Neural progenitor cell (in vitro differentiated cells): ENCODE data around the gene PIGM. TPM values are rescaled to one million over a fixed set of nuclear protein-coding genes. Genes with fewer than 3 reads are reported as not detected.

Source experiments
- DNase-seq: peaks from one replicate; pipeline ENCODE4 v3.0.0-alpha.2; 2016; ENCODE audit warnings: low spot score
- H2AFZ ChIP-seq: fragments of 200-600 bp; sonication (generic); replicated peaks from 2 replicates; pipeline ENCODE4 v1.6.1; 2016; ENCODE audit warnings: antibody characterized with exemption
- H3F3A ChIP-seq: fragments of 200-600 bp; sonication (generic); 2 replicates; pipeline ENCODE4 v1.6.1; 2016; ENCODE audit warnings: antibody characterized with exemption, low read depth
- H3K27ac ChIP-seq: fragments of 200-600 bp; sonication (generic); 2 replicates; pipeline ENCODE4 v1.5.1; 2016; ENCODE audit warnings: mild to moderate bottlenecking
- H3K27me3 ChIP-seq: fragments of 200-600 bp; sonication (generic); 2 replicates; pipeline ENCODE4 v1.6.1; 2016; ENCODE audit warnings: mild to moderate bottlenecking, moderate library complexity
- H3K36me3 ChIP-seq: fragments of 200-600 bp; sonication (generic); 2 replicates; pipeline ENCODE4 v1.5.1; 2016
- H3K4me1 ChIP-seq: fragments of 200-600 bp; sonication (generic); 2 replicates; pipeline ENCODE4 v1.6.1; 2016; ENCODE audit warnings: mixed run types
- H3K4me2 ChIP-seq: fragments of 200-600 bp; sonication (generic); 2 replicates; pipeline ENCODE4 v1.6.1; 2016
- H3K4me3 ChIP-seq: fragments of 200-600 bp; sonication (generic); 2 replicates; pipeline ENCODE4 v1.5.1; 2016
- H3K79me2 ChIP-seq: fragments of 200-600 bp; sonication (generic); 2 replicates; pipeline ENCODE4 v1.6.1; 2016; ENCODE audit warnings: low read depth
- H3K9ac ChIP-seq: fragments of 200-600 bp; sonication (generic); 2 replicates; pipeline ENCODE4 v1.6.1; 2016
- H3K9me3 ChIP-seq: fragments of 200-600 bp; sonication (generic); 2 replicates; pipeline ENCODE4 v1.5.1; 2016; ENCODE audit warnings: low read depth
- H4K20me1 ChIP-seq: fragments of 200-600 bp; sonication (generic); 2 replicates; pipeline ENCODE4 v1.6.1; 2016; ENCODE audit warnings: low read depth
- H3K27ac Mint-ChIP-seq: 3 replicates; pipeline ENCODE4 v1.8.0; 2021; ENCODE audit warnings: mixed read lengths
- H3K27me3 Mint-ChIP-seq: 2 replicates; pipeline ENCODE4 v1.8.0; 2022; ENCODE audit warnings: low read depth, mild to moderate bottlenecking, inconsistent platforms, moderate library complexity, mixed read lengths; ENCODE audit not compliant: insufficient read depth
- H3K36me3 Mint-ChIP-seq: 3 replicates; pipeline ENCODE4 v1.8.0; 2021; ENCODE audit warnings: mixed read lengths
- H3K4me1 Mint-ChIP-seq: 3 replicates; pipeline ENCODE4 v1.8.0; 2021; ENCODE audit warnings: mixed read lengths
- H3K4me3 Mint-ChIP-seq: 3 replicates; pipeline ENCODE4 v1.8.0; 2021; ENCODE audit warnings: mild to moderate bottlenecking, moderate library complexity, mixed read lengths
- H3K9me3 Mint-ChIP-seq: 3 replicates; pipeline ENCODE4 v1.8.0; 2020; ENCODE audit warnings: mixed read lengths
- CTCF ChIP-seq: fragments of 200-600 bp; sonication (generic); IDR thresholded peaks from 2 replicates; pipeline ENCODE4 v1.5.1; 2017; ENCODE audit warnings: antibody characterized with exemption, mild to moderate bottlenecking
- EZH2 ChIP-seq: fragments of 200-600 bp; sonication (generic); IDR thresholded peaks from 2 replicates; pipeline ENCODE4 v1.6.1; 2017; ENCODE audit warnings: antibody characterized with exemption, mild to moderate bottlenecking, moderate library complexity
- EZH2phosphoT487 ChIP-seq: fragments of 200-600 bp; sonication (generic); IDR thresholded peaks from 2 replicates; pipeline ENCODE4 v1.6.1; 2017; ENCODE audit warnings: antibody characterized with exemption
- total RNA-seq: library from RNA; depleted of rRNA; stranded (reverse); fragments of >200 nt; gene quantifications from 2 replicates; pipeline ENCODE4 v1.2.3, GENCODE V29; 2015; ENCODE audit warnings: low replicate concordance

The PIGM gene
- total RNA-seq, 1 donor from 2014 or later, result 7.1 TPM

GRCh38 chr1:160048335-160048734 lies 16.5 kb upstream of the PIGM start:
- peak overlapping the region; percentile 7 for H3K4me3 Mint-ChIP-seq
- no peak for DNase-seq
- peaks cover 32% of the 10 kb centered on the region for H3K4me1 Mint-ChIP-seq

GRCh38 chr1:160047111-160047991 lies 15.6 kb upstream of the PIGM start:
- no peaks in the 10 kb centered on the region for H3K36me3 Mint-ChIP-seq
- TF ChIP-seq EZH2, result no peak
- no peak for TF ChIP-seq EZH2phosphoT487
- no peak for TF ChIP-seq CTCF
- H3K4me3 Mint-ChIP-seq, result peak overlapping the region; percentile 2
- peaks cover 20% of the 10 kb centered on the region for H3K27me3 ChIP-seq
- H3K9me3 ChIP-seq, result no peaks in the 10 kb centered on the region
- peak overlapping the region; percentile 59 for H2AFZ ChIP-seq
- no peak overlapping the region for H3K27ac ChIP-seq
- H3K36me3 ChIP-seq, result no peaks in the 10 kb centered on the region
- DNase-seq, result no peak
- peaks cover 28% of the 10 kb centered on the region for H3K4me1 Mint-ChIP-seq
- peak overlapping the region; percentile 3 for H3K27ac Mint-ChIP-seq
- peaks cover 36% of the 10 kb centered on the region for H3F3A ChIP-seq
- H3K9ac ChIP-seq, result no peak overlapping the region
- peak overlapping the region; percentile 21 for H3K4me3 ChIP-seq
- H3K9me3 Mint-ChIP-seq, result no peaks in the 10 kb centered on the region
- peaks cover 32% of the 10 kb centered on the region for H3K4me1 ChIP-seq
- peaks cover 8% of the 10 kb centered on the region for H3K27me3 Mint-ChIP-seq
- no peaks in the 10 kb centered on the region for H3K79me2 ChIP-seq
- H3K4me2 ChIP-seq, result peak overlapping the region; percentile 65
- H4K20me1 ChIP-seq, result no peaks in the 10 kb centered on the region

More at GRCh38 chr1:160048335-160048734, 16.5 kb upstream of the PIGM start:
- peak overlapping the region; percentile 65 for H3K4me2 ChIP-seq
- H2AFZ ChIP-seq, result no peak overlapping the region
- TF ChIP-seq EZH2, result no peak
- no peak for TF ChIP-seq CTCF
- TF ChIP-seq EZH2phosphoT487, result no peak
- H3K4me1 ChIP-seq, result peaks cover 36% of the 10 kb centered on the region
- H3K27me3 ChIP-seq, result peaks cover 29% of the 10 kb centered on the region
- no peaks in the 10 kb centered on the region for H4K20me1 ChIP-seq
- H3F3A ChIP-seq, result peaks cover 36% of the 10 kb centered on the region
- no peaks in the 10 kb centered on the region for H3K9me3 ChIP-seq
- Mint-ChIP-seq H3K27ac (no peak overlapping the region), H3K9me3 (no peaks in the 10 kb centered on the region), H3K27me3 (peaks cover 5% of the 10 kb centered on the region), H3K36me3 (no peaks in the 10 kb centered on the region)
- no peaks in the 10 kb centered on the region for H3K36me3 ChIP-seq
- H3K4me3 ChIP-seq, result no peak overlapping the region
- H3K27ac ChIP-seq, result no peak overlapping the region
- H3K79me2 ChIP-seq, result no peaks in the 10 kb centered on the region
- H3K9ac ChIP-seq, result no peak overlapping the region

GRCh38 chr1:160046494-160047110 lies 14.8 kb upstream of the PIGM start:
- Histone ChIP-seq H2AFZ (peak overlapping the region; percentile 59), H4K20me1 (no peaks in the 10 kb centered on the region), H3K4me3 (peak overlapping the region; percentile 21), H3K4me1 (peaks cover 32% of the 10 kb centered on the region), H3K27me3 (peaks cover 13% of the 10 kb centered on the region), H3F3A (peaks cover 36% of the 10 kb centered on the region), H3K4me2 (peak overlapping the region; percentile 65), H3K36me3 (no peaks in the 10 kb centered on the region), H3K27ac (no peak overlapping the region), H3K79me2 (no peaks in the 10 kb centered on the region), H3K9ac (no peak overlapping the region), H3K9me3 (no peaks in the 10 kb centered on the region)
- TF ChIP-seq CTCF (peak; percentile 75), EZH2phosphoT487 (no peak)
- Mint-ChIP-seq H3K9me3 (no peaks in the 10 kb centered on the region), H3K36me3 (no peaks in the 10 kb centered on the region), H3K4me1 (peaks cover 28% of the 10 kb centered on the region), H3K27ac (peak overlapping the region; percentile 9), H3K4me3 (peak overlapping the region; percentile 2), H3K27me3 (peaks cover 5% of the 10 kb centered on the region)
- peak; percentile 80 for DNase-seq
